Fibroblast of skin of abdomen (primary cell): Measurements from ENCODE around the gene UBE2D3.
"Not testable (repeated sequence)": the region's sequence is repeated elsewhere in the genome, so short reads cannot be mapped to it uniquely, and the experiment has no call there.

Experiments
- DNase-seq: peaks from one replicate; pipeline ENCODE4 v3.0.0-alpha.2; 2013

UBE2D3 gene

DNA sequence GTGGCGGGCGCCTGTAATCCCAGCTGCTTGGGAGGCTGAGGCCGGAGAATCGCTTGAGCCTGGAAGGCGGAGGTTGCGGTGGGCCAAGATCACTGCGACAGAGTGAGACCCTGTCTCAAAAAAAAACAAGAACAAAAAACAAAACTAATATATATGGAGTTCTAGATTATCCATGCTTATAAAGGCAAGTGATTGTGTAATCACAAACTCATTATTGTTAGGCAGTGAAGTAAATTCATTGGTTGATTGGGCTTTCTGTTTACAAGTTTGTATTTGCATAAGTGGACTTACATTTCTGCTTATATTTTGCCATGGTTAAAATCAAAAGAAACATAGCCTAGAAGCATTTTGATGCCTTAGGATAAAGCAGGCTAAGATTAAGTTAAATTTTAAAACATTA, 2.5 kb upstream of the UBE2D3 start:
- DNase-seq = no peak

DNA sequence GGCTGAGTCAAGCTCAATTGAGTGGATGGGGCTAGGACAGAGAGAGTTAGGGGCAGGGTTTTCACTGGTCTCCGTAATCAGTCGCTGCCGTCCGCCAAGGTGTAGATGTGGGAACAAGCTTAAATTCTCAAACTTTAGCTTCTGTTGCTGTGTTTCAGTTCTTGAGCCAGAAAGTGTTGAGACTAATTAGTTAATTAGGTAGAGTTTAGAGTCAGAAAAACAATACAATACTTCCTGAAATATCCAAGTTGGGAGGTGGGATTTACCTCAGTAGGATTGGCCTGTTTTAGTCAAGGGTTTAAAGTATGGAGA, 1.1 kb upstream of the UBE2D3 start:
- no peak for DNase-seq

DNA sequence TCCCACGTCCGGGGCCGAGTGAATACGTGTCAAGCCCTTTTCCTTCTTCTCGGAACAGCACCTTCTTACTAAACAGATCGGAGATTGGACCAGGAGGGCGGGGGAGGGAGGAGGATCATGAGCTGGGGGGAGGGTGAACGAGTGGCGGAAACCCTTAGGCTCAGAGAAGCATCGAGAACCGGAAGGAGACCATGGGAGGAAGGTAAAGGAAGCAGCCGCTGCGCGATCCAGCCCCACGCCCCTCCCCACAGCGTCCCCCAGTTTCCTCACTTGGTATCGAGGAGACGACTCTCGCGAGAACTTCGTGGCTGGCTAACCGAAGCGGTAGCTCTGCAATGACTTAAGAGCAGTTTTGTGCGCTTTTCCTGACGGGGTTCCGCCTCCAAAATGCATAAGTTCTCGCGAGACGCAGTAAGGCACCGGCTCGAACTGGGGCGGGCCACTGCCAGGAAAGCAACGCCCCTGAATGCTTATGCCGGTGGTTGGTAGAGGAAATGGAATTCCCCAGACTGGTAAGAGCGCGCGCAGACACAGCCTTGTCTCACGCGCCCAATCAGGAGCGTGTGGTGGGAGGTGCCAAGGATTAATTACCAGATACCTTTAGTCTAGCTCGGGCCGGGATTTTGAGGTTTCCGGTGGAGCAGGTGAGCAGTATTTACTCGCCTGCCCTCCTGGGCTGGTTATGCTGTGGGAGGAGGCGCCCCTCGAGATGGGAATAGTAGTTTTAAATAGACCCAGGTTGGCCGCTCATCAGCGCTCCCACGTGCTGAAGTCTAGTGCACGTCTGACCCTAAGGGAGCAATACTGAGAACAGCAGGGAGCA, 534 bp upstream of the UBE2D3 start:
- DNase-seq = peak; percentile 100

DNA sequence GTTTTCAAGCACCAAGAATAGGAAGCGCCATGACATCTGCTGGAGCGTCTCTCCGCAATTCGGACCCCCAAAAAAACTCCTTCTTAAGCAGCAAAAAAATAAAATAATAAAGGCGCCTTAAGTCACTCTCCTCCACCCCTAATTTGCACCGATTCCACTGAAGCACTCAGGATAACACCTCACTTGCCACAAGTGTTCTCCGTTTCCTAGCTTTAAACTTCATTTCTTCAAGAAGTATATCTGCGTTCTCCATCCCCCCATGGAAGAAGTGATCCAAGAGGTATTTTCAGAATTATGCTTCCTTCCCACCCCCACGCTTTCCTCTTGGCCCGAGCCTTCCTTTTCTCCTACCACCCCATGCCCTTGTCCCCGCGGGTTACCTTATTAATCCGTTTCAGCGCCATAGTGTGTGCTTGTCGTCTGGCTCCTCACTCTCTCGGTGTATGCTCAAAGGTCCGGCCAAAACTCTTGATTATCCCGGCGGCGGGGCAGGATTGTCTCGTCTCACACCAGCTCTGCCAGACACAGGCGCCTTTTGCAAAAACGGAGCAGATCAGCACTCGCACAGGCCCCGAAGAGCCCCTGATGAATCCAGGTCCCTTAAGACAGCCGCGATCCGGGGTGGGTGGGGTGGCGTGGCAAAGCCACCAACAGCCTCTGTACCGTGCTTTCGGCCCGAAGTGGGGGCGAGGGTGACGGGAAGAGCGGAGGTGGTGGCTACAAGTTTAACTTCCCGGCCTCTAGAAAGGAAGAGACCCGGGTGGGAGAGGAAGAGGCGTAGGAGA, 1.1 kb downstream of the UBE2D3 start:
- DNase-seq = no peak

DNA sequence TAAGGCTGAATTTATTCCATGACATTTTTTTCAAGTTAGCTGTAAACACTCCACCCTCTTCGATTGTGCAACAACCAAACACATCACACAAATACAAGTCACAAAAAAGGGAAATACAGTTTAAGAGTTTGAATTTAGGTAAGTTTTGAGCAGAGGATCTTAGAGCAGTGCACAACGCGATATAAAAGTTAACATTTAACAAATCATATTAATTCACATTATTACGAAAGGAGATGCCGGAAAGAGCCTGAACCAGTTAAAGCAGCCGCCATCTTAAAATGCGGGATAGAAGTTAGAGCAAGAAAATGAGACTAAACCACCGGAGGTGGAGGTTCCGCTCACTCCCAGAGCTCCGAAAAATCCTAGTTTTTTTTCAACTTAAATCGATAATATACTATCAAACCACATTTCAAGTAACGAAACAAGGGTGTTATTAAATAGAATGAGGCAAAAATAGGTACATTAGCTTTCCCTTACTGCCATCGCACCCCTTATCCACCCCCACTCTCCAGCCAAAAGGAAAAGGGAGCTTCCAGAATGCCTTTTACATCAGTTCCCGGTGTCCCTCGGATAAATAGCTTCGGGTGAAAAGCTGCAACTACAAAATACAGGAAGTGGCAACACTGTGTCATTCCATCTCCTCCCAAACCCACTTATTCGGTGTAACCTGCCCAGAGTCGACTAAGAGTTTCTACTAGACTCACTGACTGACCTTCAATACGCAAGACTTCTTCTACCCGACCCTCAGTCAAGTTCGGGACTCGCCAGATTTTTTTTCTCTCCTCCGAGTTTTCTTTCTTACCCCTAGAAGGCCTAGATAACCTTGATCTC, 1.9 kb downstream of the UBE2D3 start:
- peak; percentile 76 for DNase-seq

DNA sequence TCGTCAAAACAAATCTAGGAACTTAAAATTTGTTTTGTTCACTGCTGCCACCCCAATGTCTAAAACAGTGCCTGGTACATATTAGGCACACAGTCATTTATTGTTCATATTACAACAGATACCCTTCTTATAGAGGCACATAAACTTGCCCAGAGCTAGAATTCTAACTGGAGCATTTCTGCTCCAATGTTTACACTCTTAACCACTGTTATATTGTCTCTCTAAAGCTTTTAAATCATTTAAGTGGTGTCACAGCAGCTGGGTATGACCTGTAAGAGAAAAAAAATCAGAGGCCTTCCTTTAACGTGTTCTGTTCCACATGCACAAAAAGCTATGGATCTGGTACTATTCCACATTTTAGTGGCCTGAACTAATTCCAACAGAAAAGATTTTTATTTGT, 3.0 kb downstream of the UBE2D3 start:
- no peak for DNase-seq

DNA sequence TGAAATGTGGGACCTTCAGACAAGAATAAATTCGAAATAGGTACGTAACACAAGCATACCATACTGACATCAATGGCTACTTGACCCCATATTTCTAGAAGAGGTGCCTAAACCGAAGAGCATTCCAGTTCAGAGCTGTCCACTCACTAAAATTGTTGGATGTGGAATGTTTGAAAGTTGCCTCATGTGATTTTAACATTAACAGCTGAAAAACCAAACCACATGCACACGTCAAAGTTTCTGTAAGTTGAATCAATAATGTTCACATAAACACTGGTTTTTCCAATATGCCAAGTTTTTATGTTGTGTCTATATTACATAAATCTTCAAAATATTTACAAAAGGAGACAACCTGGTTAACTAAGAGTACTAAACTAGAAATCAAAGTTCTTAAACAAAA, 3.5 kb downstream of the UBE2D3 start:
- DNase-seq = peak; percentile 10

DNA sequence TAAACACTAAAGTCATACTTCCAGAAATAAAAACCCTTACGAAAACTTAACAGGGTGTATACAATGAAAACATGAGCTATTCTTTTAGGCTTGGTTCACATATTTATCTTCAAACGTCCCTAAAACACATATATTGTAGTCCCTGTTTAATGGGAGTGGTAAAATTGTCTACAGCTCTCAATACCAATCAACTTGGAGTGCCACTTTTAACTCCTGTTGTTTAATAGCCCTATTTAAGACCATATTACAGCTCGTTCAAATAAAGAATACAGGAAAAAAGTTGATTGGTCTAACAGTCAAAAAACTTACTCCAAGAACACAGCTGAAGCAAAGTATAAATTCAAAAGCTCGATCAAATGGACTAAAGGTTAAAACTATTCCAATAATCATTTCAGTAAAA, 3.9 kb downstream of the UBE2D3 start:
- DNase-seq = no peak

DNA sequence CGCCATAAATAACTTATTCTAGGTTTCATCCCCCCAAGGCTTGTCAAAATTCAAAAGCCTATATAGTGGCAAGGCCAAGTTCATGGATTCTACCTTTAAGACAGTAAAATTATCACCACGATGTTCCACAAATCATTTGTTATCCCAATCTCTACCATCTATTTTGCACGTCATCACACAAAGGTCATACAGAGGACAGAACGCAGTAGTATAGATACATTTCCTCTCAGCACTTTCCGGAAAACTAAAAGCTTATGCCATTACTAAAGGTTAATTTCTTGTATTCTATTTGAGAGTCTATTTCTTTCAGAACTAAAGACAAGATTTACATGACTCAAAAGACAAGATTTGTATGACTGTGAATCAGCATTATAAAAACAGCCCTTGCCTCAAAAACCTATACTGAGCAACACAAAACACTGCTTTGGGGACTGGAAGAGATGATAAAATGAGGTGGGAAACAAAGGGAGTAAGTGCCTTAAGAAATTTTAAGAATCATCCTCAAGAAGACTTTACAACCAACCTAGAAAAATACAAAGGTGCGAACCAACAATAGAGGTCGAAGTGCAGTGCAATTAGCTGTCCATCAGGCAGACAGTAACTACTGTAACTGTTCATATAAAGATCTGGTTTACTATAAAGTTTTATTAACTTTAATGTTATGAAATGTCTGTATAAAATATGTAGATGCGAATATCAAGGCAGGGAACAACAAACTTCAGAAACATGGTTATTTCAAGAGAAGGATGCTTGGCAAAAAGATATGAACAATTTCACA, 7.6 kb downstream of the UBE2D3 start:
- no peak for DNase-seq

DNA sequence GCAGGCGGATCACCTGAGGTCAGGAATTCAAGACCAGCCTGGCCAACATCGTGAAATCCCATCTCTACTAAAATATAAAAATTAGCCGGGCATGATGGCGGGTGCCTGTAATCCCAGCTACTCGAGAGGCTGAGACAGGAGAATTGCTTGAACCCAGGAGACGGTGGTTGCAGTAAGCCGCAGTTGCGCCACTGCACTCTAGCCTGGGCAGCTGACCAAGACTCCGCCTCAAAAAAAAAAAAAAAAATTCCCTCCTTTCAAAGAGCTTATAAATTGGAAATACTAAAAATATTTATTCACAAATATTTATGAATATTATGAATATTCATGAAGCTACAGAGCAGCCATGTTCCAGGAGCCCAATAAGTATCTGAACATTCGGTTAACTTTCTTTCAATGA, 8.3 kb downstream of the UBE2D3 start:
- not testable (repeated sequence) for DNase-seq

DNA sequence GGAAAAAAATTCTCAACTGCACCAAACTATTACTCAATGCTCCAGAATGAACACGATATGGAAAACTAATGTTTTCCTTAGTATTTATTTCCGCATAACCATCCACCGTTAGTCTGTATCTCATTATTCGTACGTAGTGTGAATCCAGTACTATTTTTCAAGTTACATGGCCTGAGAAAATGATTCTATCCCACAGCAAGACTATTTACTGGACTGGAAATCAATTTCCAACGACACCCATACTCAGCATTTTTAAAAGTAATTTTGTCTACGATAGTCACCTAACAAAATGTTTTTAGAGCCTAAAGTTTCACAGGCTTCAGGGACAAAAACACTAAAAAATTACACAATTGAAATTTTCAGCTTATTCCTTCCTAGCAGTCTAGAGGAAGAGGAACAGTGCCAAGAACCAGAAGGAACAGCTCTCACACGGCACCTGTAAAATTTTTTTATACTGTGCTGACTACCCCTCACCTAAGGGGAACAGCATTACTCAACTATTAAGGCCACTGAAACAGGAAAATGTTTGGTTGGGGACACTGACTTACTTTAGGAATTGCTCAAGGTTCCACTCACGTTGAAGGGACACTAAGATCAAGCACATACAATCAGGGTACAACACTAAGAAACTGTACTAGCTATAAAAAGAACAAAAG, 9.6 kb downstream of the UBE2D3 start:
- DNase-seq = no peak

DNA sequence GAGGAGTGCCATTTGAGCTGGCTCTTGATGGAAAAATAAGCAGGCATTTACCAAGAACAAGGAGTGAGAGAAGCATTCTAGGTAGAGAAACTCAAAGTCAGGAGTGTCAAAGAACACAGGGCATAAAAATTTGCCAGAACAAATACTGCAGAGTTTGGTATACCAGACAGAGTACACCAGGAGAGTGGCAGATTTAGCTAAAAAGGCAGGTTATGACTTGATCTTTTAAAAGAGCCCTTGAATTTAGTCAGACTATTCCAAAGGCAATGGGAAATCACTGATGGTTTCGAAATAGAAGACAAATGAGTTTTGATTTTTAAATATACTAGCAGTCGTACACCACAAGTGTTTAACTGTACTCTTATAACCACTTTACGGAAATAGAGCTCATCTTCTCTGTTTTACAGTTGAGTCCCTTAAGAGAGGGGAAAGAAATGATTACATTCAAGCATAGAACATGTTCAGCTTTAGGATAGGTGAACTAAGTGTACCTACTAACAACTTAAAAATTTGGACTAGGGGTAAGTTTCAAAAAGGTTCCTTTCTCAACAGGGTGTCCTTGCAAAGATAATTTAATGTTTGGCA, 10.2 kb downstream of the UBE2D3 start:
- DNase-seq = no peak

DNA sequence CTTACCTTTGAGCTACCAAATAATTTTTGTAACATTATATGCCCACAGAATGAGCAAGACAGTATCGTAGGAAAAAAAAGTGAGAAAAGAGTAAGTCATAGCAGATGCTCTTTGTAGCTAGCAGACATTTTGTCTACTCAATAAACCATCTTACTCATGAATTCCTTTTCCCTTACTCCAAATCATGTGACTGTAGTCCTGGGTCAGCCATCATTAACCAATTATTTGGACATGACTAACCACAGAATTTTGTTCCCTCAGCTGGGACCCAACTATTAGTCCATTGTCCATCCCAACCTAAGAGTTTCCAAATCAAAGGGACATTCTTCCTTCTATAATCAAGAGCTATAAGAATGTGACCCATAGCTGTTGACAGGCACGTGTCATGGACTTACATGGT, 11.4 kb downstream of the UBE2D3 start:
- peak; percentile 88 for DNase-seq

DNA sequence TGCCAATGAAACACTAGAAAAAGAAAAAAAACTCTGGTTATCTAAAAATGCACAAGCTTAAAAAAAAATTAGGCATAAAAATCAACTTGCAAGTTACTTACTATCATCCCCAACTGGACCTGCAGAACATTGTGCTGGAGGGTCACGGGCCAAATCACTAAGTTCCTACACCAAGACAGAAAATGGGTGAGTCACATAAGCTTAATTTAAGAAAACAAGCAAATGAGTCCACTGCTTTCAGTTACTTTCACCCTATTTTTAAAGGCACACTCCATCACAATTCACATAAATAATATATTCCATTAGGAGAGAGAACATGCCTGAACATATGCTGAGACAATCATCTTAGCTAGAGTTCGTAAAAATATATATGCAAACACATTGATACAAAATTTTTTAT, 17.7 kb downstream of the UBE2D3 start:
- DNase-seq = no peak

DNA sequence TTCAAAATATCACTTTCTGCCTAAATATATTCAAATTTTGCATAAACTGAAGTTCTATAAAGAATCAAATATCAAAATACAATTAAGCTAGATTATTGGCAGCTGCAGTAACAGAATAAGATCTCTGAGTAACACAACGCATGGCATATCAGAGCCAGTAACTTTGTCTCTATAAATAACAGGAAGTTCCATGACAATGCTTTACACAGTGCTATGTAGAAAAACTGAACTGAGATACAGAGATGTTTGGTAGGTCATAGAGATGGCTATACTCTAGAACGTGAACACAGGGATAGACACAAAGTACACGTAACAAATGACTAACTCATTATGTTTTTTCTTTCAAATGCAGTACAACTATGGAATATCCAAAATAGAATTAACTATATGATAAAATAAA, 18.2 kb downstream of the UBE2D3 start:
- no peak for DNase-seq

DNA sequence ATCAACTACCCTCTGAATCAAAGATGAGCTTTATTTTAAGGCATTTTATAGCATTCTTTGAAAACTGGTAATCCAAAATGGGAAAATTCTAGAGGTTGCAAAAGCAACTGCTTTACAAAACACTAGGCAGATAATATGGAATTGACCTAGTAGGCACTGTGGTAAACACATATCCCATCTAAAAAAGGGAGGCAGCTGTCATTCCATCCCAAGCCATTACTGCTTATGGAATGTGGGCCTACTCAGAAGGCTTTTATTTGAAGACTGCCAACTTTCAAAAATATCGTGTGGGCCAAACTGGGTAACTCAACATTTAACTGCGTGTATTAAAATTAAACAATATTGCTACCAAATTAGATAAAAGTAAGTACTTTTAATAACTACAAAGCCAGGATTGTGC, 19.3 kb downstream of the UBE2D3 start:
- DNase-seq = no peak

DNA sequence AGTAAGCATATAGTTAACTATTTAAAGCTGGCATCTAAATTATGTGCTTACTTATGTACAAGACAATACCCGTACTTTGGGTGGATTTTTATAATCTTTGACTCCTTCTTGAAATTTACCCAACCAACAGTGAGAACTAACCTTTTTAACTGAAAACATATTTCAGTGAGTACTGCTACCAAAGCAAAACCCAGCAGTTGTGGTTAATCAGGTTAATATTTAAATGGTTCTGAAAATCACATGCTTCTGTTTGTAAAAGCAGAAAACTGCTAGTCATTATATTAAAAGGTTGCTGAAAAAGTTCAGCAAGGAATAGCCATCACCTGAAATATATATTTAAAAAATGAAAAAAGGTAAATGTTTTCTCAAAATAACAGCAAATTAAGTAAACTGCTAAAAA, 20.0 kb downstream of the UBE2D3 start:
- no peak for DNase-seq

DNA sequence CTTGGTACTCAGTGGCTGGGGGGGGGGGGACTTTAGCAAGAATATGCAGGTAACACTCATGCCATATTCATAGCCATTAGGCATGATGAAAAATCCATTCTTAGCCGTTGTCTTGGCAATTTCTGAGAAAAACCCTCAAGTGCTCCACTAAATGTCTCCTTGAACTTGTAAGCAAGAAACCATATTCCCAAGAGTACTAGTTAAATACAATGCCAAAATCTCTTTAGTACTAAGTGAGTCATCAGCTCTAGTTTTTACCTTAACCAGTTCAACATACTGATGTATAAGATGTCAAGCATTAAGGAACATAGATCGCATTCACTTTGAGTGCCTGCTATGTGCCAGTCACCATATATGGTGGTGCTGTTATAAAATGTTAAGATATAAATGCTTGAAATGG, 27.5 kb downstream of the UBE2D3 start:
- DNase-seq = peak; percentile 56

DNA sequence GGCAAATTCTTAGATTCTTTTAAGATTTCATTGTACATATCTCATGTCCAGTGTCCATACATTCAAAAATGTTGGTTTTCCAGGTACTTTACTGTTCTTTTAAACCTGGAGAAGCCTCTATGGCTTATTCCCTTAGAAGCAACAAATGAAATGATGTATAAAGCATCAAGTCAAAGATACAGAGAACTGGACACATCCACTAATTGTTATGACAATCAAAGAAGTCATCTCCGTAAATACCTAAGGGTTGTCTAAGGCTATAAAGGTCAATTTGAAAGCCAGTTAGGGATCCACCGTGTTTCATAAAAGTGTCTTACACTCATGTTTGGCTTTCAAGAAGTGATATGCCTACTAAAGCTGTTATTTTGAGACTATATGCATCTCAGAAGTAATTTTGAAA, 32.4 kb downstream of the UBE2D3 start:
- no peak for DNase-seq

DNA sequence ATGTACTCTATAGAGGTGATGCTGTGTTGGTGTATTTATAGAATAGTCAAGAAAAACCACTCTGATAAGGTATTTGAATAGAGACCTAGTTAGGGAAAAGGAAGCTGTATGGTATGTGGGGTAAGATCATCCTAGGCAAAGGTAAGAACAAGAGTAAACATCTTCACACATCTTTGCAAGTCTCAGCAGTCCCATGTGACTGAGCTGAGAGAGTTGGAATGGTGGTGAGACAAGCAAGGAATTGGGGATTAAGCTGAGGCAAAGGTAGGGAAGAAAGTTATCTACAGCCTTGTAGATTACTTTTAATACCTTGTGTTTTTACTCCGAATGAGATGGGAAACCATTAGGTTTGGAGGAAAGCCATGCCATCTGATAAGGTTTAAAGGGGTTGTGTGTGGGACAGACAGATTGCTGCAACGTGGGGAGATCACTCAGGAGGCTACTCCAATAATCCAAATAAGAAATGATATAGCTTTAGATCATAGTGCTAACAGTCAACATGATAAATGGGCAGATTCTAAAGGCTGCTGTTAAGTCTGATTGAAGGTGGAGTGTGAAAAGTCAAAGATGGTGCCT, 34.9 kb downstream of the UBE2D3 start:
- no peak for DNase-seq

DNA sequence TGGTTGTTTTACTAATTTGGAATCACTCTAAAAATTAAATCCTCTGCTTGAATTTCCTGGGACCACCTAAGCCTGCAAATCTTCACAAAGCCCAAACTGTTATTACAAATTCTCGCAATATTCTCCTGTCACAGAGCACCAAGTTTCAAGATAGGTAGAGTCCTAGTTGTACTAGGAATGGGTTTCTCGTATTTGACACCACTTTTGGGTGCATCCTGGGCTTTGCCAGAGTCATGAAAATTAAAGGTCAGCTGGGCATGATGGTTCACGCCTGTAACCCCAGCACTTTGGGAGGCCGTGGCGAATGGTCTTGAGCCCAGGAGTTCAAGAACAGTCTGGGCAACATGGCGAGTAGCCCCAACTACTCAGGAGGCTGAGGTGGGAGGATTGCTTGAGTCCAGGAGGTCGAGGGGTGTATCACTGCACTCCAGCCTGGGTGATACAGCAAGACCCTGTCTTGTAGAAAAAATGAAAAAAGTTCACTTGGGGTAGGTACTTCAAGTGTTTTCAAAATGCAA, 36.0 kb downstream of the UBE2D3 start:
- no peak for DNase-seq
